GM21367 (cell line): Measurements from ENCODE around the gene AGAP1.

Experiments
- ATAC-seq: cut with Tn5 transposase; IDR thresholded peaks from one replicate; pipeline ENCODE4 v1.9.1; 2021; ENCODE audit not compliant: unreplicated experiment

Gene AGAP1

DNA sequence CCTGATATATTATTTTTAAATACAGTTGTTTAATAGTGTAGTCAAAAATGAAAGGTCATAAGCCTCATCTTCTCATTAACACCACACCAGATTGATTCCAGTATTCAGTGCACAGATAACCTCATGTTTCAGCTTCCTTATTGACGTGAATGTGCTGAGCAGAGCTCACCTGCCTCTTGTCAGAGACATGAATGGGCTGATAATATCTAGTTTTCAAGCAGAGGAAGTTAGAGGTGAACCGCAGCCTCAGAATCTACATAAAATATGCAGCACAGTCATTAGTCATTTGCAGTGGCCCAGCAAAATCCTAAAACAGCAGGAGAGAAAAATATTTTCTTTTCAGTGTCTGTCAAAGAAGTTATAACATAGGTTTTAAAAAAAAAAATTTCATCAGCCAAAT lies 458.1 kb downstream of the AGAP1 start:
- ATAC-seq, result no peak

GRCh38 chr2:235952714-235953113 lies 458.9 kb downstream of the AGAP1 start:
- no peak for ATAC-seq

DNA sequence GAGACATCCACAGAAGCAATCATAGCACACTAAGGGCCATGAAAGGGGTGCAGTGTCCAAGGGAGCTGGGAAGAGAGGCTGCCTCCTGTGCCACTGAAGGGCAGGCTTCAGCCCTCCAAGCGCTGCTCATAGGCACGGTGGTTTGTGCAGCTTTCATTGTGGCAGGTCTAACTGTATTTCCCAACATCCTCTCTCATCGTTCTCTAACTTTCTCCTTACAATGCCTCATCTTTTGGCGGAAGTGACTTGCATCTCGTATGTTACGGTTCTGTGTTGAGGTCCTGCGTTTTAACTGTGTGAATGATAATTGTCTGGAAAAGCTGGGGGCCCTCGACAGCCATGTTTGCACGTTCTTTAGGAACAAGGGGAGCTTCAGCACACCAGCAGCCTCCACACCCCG lies 460.4 kb downstream of the AGAP1 start:
- no peak for ATAC-seq

GRCh38 chr2:235954888-235955480 lies 461.1 kb downstream of the AGAP1 start:
- no peak for ATAC-seq

DNA sequence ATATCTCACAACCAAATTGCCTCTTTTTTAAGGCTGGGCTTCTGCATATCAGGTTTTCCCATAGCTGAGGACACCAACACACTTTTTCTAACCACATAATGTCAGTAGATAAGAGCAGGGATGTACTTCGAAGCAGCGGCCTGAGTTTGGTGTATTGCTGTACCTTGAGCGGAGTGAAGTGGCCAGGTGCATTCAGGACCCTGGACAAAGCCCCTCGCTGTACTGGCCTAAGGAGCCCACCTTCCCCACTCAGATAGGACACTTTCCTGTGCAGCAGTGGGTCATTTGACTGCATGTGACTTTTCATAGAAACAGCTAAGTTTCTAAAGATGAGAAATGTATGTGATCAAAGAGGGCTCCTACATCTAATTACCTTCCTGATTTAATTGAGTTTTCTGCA lies 461.8 kb downstream of the AGAP1 start:
- no peak for ATAC-seq

- ATAC-seq, result no peak
Measured at GRCh38 chr2:235956281-235956970, 462.6 kb downstream of the AGAP1 start.

DNA sequence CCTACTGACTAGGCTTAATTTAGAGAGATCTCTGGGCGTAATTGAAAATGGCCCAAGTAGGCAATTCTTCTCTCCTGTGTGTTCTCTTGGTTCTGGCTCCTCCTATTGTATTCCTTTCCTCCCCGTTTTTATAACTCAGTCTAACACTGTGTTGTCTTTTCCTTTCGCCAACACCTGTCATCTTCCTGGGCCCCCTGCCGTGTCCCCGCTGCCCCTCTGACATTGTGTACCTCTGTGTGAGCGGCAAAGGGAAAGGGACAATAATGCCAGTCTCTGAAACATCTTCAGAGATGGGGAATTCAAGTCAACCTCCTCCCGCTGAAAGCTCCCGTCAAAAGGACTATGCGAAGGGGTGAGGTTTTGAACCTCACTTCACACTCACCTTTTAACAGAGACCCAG lies 463.4 kb downstream of the AGAP1 start:
- no peak for ATAC-seq

- ATAC-seq, result no peak
Measured at GRCh38 chr2:235958221-235958930, 464.5 kb downstream of the AGAP1 start.

DNA sequence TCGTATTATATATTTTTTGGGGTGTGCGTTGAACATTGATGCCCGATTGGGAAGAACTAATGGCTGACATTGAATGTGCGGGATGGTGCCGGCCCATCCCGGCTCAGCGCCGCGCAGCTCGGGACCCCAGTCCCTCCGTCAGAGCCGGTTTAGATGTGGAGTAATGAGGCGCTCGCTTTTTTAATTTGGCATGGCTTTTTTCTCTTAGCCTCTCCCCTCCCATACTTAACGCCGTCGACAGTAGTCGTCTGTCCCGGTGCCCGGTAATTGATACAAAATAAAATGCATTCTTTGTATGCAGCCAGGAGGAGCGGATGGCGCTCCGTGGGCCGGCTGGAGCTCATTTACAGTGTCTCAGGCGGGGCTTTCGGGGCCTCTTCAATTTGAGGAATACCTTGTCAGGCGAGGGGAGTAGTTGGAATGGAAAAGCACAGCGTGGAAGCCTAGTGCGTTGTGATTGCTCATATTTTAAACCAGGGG lies 465.1 kb downstream of the AGAP1 start:
- no peak for ATAC-seq

DNA sequence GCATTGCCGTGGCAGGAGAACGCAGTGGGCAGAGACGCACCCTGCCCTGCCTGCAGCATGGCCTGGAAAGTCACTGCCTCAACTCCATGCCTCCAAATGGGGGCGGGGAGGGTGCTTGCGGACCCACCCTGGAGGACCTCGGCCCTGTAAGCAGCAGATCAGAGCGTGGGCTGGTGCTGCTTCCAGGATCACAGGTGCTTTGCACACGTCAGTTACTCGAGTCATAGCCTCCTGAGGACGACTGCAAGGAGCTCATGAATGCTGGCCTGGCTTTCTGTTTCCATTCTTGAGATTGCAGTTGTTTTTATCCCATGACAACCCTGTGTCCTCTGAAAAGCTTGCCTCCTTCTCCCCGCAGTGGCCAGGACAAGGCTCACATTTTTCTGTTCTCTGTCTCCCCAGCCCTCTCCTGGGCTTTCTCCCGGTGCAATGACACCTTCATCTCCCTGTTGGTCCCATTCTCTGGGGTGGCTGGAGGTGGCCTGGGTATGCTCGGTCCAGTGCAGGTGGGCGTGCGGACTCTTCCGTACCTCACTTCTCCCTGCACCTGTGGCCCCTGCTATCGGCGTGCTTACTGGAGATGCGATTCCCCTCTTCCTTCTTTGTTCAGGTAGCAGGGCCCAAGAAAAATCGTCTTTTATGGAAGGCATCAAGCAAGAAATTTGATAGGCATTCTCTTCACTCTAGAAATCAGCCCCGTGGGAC lies 466.3 kb downstream of the AGAP1 start:
- ATAC-seq, result no peak

DNA sequence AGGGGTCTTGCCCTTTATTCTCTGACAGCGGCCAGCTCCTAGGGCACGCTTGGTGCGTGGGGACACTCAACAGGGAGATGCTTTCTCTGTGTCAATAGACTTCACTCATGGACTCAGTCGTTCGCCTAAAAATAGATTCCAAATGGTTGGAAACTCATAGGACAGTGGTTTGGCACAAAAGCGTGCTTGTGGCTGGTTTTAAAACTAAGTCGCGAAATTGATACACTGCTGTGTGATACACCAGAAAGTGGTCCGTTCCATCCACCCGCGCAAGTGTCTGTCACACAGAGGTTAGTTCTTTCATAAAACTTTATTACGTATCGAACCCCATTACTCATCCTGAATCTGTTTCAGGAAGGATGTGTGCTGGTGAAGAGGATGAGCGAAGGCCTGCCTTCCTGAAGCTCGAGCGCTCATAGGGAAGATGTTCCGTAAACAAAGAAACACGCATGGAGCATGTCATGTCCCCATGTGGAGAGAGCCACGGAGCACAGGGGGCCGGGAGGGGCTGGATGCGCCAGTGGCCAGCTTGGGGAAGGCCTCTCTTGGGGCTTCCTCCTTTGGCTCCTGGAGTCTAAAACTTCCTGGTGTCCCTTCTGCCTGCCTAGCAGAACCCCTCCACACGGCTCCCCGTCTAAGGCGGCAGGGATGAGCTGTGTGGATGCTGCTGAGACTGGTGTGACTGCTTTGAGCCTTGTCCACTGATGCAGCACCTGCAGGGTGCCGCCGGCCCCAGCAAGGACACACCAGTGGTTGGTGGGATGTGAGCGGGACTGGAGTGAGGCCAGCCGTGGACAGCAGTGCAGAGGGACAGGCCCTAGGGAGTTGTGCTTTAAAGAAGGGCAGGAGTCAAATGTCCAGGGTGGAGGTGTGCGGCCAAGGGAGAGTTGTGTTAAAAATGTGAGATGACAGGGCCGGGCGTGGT lies 467.1 kb downstream of the AGAP1 start:
- ATAC-seq, result no peak

GRCh38 chr2:235961711-235962110 lies 467.9 kb downstream of the AGAP1 start:
- ATAC-seq, result no peak

DNA sequence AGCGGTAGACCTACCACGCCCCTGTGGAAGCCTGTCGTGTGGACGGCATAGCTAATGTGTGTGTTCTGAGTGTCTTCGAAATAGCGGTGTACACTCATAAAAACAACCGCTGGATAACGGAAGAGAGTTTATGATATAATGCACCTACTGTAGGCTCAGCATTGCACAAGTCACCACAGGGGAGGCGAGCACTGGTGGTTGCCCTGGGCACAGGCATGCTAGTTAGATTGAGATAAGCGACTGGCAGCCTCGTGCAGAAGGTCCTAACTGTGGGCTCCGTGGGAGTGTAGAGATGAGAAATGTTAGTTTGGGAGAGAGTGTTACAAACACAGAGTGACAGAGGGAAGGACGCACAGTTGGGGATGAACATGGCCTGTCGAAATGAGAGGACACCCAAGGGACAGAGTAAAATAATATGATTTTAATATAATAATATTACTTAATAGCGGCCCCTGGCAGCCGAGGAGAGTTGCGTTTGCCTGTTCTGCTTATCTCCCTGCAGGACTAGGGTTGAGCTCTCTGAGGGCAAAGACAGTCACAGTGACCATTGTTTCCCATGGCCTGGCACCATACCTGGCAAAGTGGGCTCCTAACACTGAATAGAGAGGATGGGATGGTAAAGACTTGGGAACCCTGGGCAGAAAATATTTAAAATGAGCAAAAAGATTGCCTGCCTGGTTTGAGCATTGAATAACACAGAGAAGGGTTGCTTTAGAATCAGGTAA lies 470.2 kb downstream of the AGAP1 start:
- no peak for ATAC-seq

DNA sequence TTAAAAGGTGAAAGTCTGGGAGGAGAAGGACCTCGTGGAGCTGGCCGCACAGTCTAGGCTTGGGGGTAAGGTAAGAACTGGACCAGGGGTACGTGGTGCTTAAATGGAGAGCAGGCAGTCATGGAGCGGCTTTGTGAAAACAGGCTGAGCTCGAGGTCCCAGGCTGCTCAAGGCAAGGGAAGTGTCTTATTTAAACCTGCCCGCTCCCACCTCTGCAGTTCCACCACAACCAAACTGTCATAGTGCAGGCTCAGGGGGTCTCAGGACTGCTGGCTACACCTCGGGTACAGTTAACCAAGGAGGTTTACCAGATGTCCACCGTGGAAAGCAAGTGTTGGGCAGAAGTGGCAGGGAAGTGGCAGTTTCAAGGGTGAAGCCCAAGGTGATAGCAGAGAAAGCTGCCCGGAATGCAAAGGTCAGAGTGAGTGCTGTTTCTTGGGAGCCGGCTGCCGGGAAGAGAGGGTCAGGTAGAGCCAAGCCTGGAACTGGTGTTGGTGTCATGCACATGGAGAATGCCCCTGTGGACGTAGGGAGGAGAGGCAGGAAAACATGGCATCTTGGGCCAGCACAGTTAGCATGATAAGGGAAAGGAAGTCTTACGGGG lies 471.0 kb downstream of the AGAP1 start:
- no peak for ATAC-seq

DNA sequence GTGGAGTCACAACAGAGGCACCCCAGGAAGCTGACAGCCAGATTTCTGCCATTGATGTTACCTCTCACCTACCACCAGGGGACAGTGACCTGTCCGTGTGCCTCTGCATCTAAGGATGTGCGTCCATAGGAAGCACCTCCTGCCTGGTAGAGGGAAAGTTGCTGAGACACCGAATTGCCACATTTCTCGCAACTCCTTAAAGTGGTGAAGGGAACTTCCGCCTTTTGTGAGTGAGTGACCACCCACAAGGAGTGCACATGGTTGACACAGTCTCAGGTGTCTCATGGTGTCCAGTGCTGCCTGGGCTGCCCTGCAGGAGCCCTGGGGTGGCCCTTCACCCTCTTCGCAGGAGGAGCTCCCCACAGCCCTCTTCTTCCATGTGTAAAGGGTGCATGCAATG lies 472.6 kb downstream of the AGAP1 start:
- ATAC-seq, result no peak

DNA sequence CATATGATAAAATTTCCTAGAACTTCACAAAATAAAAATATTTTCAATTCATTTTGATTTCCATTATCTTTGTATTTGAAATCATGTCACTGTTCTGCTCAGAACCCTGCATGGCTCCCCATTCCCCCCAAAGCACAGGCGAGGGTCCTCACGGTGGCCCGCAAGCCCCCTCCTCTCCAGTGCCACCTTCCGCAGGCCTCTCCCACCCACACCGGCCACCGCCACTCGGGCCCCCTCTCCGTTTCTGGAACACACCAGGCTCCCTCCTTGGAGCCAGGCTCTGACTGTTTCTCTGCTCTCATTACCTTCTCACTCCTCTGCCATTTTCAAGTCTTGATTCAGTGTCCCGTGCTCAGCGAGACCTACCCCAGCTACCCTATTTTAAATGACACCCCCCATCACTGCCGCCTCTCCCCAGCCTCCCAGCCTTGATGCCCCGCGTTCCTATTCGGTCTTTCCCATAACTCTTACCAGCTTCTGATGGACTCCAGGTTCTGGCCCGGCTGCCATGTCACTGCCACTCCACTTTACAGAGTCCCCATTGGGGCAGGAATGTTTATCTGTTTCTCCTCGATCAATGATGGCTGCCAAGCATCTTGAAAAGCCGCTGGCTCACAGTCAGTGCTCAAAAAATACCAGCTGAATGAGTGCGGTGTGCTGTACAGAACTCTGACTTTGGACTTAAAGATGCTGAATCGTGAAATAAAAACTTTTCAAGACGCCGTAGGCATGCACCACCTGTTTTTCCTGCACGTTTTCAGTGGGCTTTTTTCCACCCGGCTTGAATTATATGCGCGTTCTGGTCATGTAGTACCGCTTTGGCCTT lies 473.3 kb downstream of the AGAP1 start:
- ATAC-seq, result no peak

- ATAC-seq, result no peak
Measured at GRCh38 chr2:235968155-235968554, 474.3 kb downstream of the AGAP1 start.

- ATAC-seq, result no peak
Measured at GRCh38 chr2:235968616-235969324, 474.9 kb downstream of the AGAP1 start.
